SU-DHL-6 (cell line): ENCODE measurements around the gene MYO10.

ENCODE experiments used
- H2AFZ ChIP-seq: fragments of 200-600 bp; sonication (generic); 2 replicates; pipeline ENCODE4 v1.6.1; 2014; ENCODE audit warnings: low read depth, mild to moderate bottlenecking, moderate library complexity, mixed read lengths, antibody characterized with exemption, low read length; ENCODE audit not compliant: severe bottlenecking
- H3F3A ChIP-seq: fragments of 200-600 bp; shearing (Covaris generic); 2 replicates; pipeline ENCODE4 v1.6.0; 2016; ENCODE audit warnings: antibody characterized with exemption, mild to moderate bottlenecking; ENCODE audit not compliant: insufficient read depth
- H3K27ac ChIP-seq: fragments of 200-600 bp; sonication (generic); 2 replicates; pipeline ENCODE4 v1.5.1; 2016; ENCODE audit warnings: low read depth, mild to moderate bottlenecking, low read length, moderate library complexity, mixed read lengths
- H3K27me3 ChIP-seq: fragments of 200-600 bp; sonication (generic), shearing (Covaris generic); 2 replicates; pipeline ENCODE4 v1.6.0; 2014; ENCODE audit warnings: mild to moderate bottlenecking, low read length
- H3K36me3 ChIP-seq: fragments of 200-600 bp; sonication (generic); 2 replicates; pipeline ENCODE4 v1.6.1; 2014; ENCODE audit warnings: mild to moderate bottlenecking, low read length, mixed read lengths
- H3K4me2 ChIP-seq: fragments of 300-600, 200-600 bp; shearing (Covaris generic), sonication (generic); 2 replicates; pipeline ENCODE4 v1.6.0; 2014; ENCODE audit warnings: low read length, low read depth, mild to moderate bottlenecking; ENCODE audit not compliant: poor library complexity, severe bottlenecking
- H3K4me3 ChIP-seq: fragments of 200-600 bp; sonication (generic); 2 replicates; pipeline ENCODE4 v1.5.1; 2014; ENCODE audit warnings: antibody characterized with exemption, low read length, mild to moderate bottlenecking, mixed read lengths; ENCODE audit not compliant: insufficient read depth, poor library complexity, severe bottlenecking
- H3K79me2 ChIP-seq: fragments of 200-600 bp; sonication (generic); 2 replicates; pipeline ENCODE4 v1.6.1; 2014; ENCODE audit warnings: mild to moderate bottlenecking, low read length, moderate library complexity; ENCODE audit not compliant: insufficient read depth
- H3K9ac ChIP-seq: fragments of 200-600 bp; sonication (generic); 2 replicates; pipeline ENCODE4 v1.7.0; 2014; ENCODE audit warnings: mild to moderate bottlenecking, low read length
- H3K9me2 ChIP-seq: fragments of 200-600 bp; sonication (generic); replicated peaks from 2 replicates; pipeline ENCODE4 v1.6.1; 2014; ENCODE audit warnings: low read length; ENCODE audit not compliant: insufficient read depth
- H3K9me3 ChIP-seq: fragments of 200-600 bp; sonication (generic); 2 replicates; pipeline ENCODE4 v1.6.1; 2014; ENCODE audit warnings: low read length, mixed read lengths; ENCODE audit not compliant: insufficient read depth
- H4K20me1 ChIP-seq: fragments of 200-600 bp; sonication (generic); 2 replicates; pipeline ENCODE4 v1.6.1; 2014; ENCODE audit warnings: low read depth, mild to moderate bottlenecking, antibody characterized with exemption, low read length, moderate library complexity, mixed read lengths
- CTCF ChIP-seq: fragments of 200-600 bp; sonication (generic); IDR thresholded peaks from one replicate; pipeline ENCODE4 v1.5.1; 2017; ENCODE audit warnings: antibody characterized with exemption, mild to moderate bottlenecking, low read length, moderate library complexity; ENCODE audit not compliant: insufficient read depth, poor library complexity, severe bottlenecking
- EZH2phosphoT487 ChIP-seq: fragments of 200-600 bp; sonication (generic), shearing (Covaris generic); conservative IDR thresholded peaks from 2 replicates; pipeline ENCODE4 v1.6.1; 2018; ENCODE audit warnings: mild to moderate bottlenecking, antibody characterized with exemption, low read length, moderate library complexity, mixed read lengths

The MYO10 gene

GRCh38 chr5:16700081-16700480 lies 236.0 kb downstream of the MYO10 start:
- no peaks in the 10 kb centered on the region for H3K9me3 ChIP-seq
- no peak overlapping the region for H2AFZ ChIP-seq
- no peak overlapping the region for H3K27ac ChIP-seq
- no peaks in the 10 kb centered on the region for H3K79me2 ChIP-seq
- no peaks in the 10 kb centered on the region for H3F3A ChIP-seq
- H3K9me2 ChIP-seq = no peaks in the 10 kb centered on the region
- TF ChIP-seq CTCF (no peak), EZH2phosphoT487 (no peak)
- H4K20me1 ChIP-seq = no peaks in the 10 kb centered on the region
- no peak overlapping the region for H3K4me2 ChIP-seq
- no peaks in the 10 kb centered on the region for H3K36me3 ChIP-seq
- no peaks in the 10 kb centered on the region for H3K27me3 ChIP-seq
- no peak overlapping the region for H3K9ac ChIP-seq
- H3K4me3 ChIP-seq = no peak overlapping the region

- no peak for TF ChIP-seq CTCF
- no peak for TF ChIP-seq EZH2phosphoT487
- H3F3A ChIP-seq = no peaks in the 10 kb centered on the region
- H3K79me2 ChIP-seq = no peaks in the 10 kb centered on the region
- no peaks in the 10 kb centered on the region for H3K9me2 ChIP-seq
- no peak overlapping the region for H3K9ac ChIP-seq
- H3K9me3 ChIP-seq = no peaks in the 10 kb centered on the region
- H4K20me1 ChIP-seq = no peaks in the 10 kb centered on the region
- no peaks in the 10 kb centered on the region for H3K36me3 ChIP-seq
- H3K4me2 ChIP-seq = no peak overlapping the region
- H2AFZ ChIP-seq = no peak overlapping the region
- no peak overlapping the region for H3K27ac ChIP-seq
- H3K27me3 ChIP-seq = no peaks in the 10 kb centered on the region
- no peak overlapping the region for H3K4me3 ChIP-seq
Observed at GRCh38 chr5:16695779-16696178, 240.3 kb downstream of the MYO10 start.

- Histone ChIP-seq H3K9me3 (no peaks in the 10 kb centered on the region), H3K27me3 (no peaks in the 10 kb centered on the region), H3K4me2 (no peak overlapping the region), H2AFZ (no peak overlapping the region), H3K4me3 (no peak overlapping the region), H3K79me2 (no peaks in the 10 kb centered on the region), H4K20me1 (no peaks in the 10 kb centered on the region), H3K9me2 (no peaks in the 10 kb centered on the region), H3K9ac (no peak overlapping the region), H3K36me3 (no peaks in the 10 kb centered on the region), H3K27ac (no peak overlapping the region), H3F3A (no peaks in the 10 kb centered on the region)
- no peak for TF ChIP-seq CTCF
- TF ChIP-seq EZH2phosphoT487 = no peak
Observed at GRCh38 chr5:16693879-16694278, 242.2 kb downstream of the MYO10 start.
